ENCODE measurements around the gene SMYD3.
A peak's percentile ranks its signal among the peaks of the same experiment; 100 is the strongest.

The SMYD3 gene

GRCh38 chr1:245906207-245906606 lies 600.9 kb downstream of the SMYD3 start:
- Mint-ChIP-seq H3K9me3 (peaks cover 29% of the 10 kb centered on the region), H3K36me3 (ENCODE audit: low read depth) (peaks cover 31% of the 10 kb centered on the region), H3K4me1 (no peaks in the 10 kb centered on the region), H3K4me3 (no peak overlapping the region), H3K27ac (peak overlapping the region; percentile 37), H3K27me3 (ENCODE audit: low read depth, poor library complexity) (peaks cover 6% of the 10 kb centered on the region)
- DNase-seq: no peak
- TF ChIP-seq CTCF (IDR thresholded peaks at IDR 0.05): no peak

- Mint-ChIP-seq H3K4me3 (no peak overlapping the region), H3K27me3 (ENCODE audit: low read depth, poor library complexity) (peaks cover 6% of the 10 kb centered on the region), H3K36me3 (ENCODE audit: low read depth) (peaks cover 33% of the 10 kb centered on the region), H3K4me1 (no peaks in the 10 kb centered on the region), H3K27ac (no peak overlapping the region), H3K9me3 (peaks cover 16% of the 10 kb centered on the region)
- no peak for TF ChIP-seq CTCF (IDR thresholded peaks at IDR 0.05)
- DNase-seq: no peak
Observed at GRCh38 chr1:245903851-245904250, 603.2 kb downstream of the SMYD3 start.

- H3K9me3 Mint-ChIP-seq: peaks cover 16% of the 10 kb centered on the region
- H3K36me3 Mint-ChIP-seq (ENCODE audit: low read depth): peaks cover 24% of the 10 kb centered on the region
- no peak for TF ChIP-seq CTCF (IDR thresholded peaks at IDR 0.05)
- peaks cover 6% of the 10 kb centered on the region for H3K4me1 Mint-ChIP-seq
- no peak overlapping the region for H3K4me3 Mint-ChIP-seq
- H3K27ac Mint-ChIP-seq: no peak overlapping the region
- H3K27me3 Mint-ChIP-seq (ENCODE audit: low read depth, poor library complexity): peaks cover 4% of the 10 kb centered on the region
- no peak for DNase-seq
Observed at GRCh38 chr1:245901565-245901964, 605.5 kb downstream of the SMYD3 start.

- TF ChIP-seq CTCF (IDR thresholded peaks at IDR 0.05): no peak
- peaks cover 11% of the 10 kb centered on the region for H3K4me1 Mint-ChIP-seq
- peaks cover 24% of the 10 kb centered on the region for H3K36me3 Mint-ChIP-seq (ENCODE audit: low read depth)
- no peak overlapping the region for H3K27ac Mint-ChIP-seq
- peaks cover 4% of the 10 kb centered on the region for H3K27me3 Mint-ChIP-seq (ENCODE audit: low read depth, poor library complexity)
- peaks cover 16% of the 10 kb centered on the region for H3K9me3 Mint-ChIP-seq
- no peak overlapping the region for H3K4me3 Mint-ChIP-seq
- DNase-seq: no peak
Observed at GRCh38 chr1:245901037-245901436, 606.0 kb downstream of the SMYD3 start.

GRCh38 chr1:245898581-245898980 lies 608.5 kb downstream of the SMYD3 start:
- Mint-ChIP-seq H3K36me3 (ENCODE audit: low read depth) (peaks cover 37% of the 10 kb centered on the region), H3K4me3 (no peak overlapping the region), H3K27ac (no peak overlapping the region), H3K27me3 (ENCODE audit: low read depth, poor library complexity) (peaks cover 4% of the 10 kb centered on the region), H3K4me1 (peaks cover 25% of the 10 kb centered on the region), H3K9me3 (peaks cover 22% of the 10 kb centered on the region)
- DNase-seq: no peak
- no peak for TF ChIP-seq CTCF (IDR thresholded peaks at IDR 0.05)

- Mint-ChIP-seq H3K4me3 (no peak overlapping the region), H3K27me3 (ENCODE audit: low read depth, poor library complexity) (no peaks in the 10 kb centered on the region), H3K4me1 (peaks cover 25% of the 10 kb centered on the region), H3K27ac (no peak overlapping the region), H3K9me3 (peaks cover 32% of the 10 kb centered on the region), H3K36me3 (ENCODE audit: low read depth) (peaks cover 49% of the 10 kb centered on the region)
- DNase-seq: no peak
- TF ChIP-seq CTCF (IDR thresholded peaks at IDR 0.05): no peak
Observed at GRCh38 chr1:245896258-245896657, 610.8 kb downstream of the SMYD3 start.

Data from nephron progenitor cell (in vitro differentiated cells).